COLO668 (cell line): ENCODE data around the gene FAM89A.

Source experiments
- DNase-seq: peaks from one replicate; lab custom pipeline; 2025; ENCODE audit not compliant: unreplicated experiment; lab: John Stamatoyannopoulos, UW

Gene FAM89A

GRCh38 chr1:231040019-231040799 lies at the start of gene FAM89A:
Gene FAM89A (minus strand): TSS chr1:231040254. CDS start chr1:231040211, 43 bp downstream.
- peak; percentile 77 for DNase-seq

- no peak for DNase-seq
These were observed 44.3 kb upstream of the FAM89A start for GRCh38 chr1:231084353-231084752.

GRCh38 chr1:231079163-231079562 lies 39.1 kb upstream of the FAM89A start:
- DNase-seq = no peak

GRCh38 chr1:231078250-231078649 lies 38.2 kb upstream of the FAM89A start:
- no peak for DNase-seq

- DNase-seq = no peak
These were observed 36.7 kb upstream of the FAM89A start for GRCh38 chr1:231076802-231077201.

GRCh38 chr1:231075497-231075896 lies 35.4 kb upstream of the FAM89A start:
- DNase-seq = no peak

- no peak for DNase-seq
These were observed 35.0 kb upstream of the FAM89A start for GRCh38 chr1:231075020-231075419.

GRCh38 chr1:231074046-231074445 lies 34.0 kb upstream of the FAM89A start:
- DNase-seq = no peak

GRCh38 chr1:231073331-231073730 lies 33.3 kb upstream of the FAM89A start:
- no peak for DNase-seq

GRCh38 chr1:231072502-231073094 lies 32.5 kb upstream of the FAM89A start:
- no peak for DNase-seq

GRCh38 chr1:231072041-231072440 lies 32.0 kb upstream of the FAM89A start:
- no peak for DNase-seq

- no peak for DNase-seq
These were observed 30.8 kb upstream of the FAM89A start for GRCh38 chr1:231070758-231071444.

GRCh38 chr1:231069333-231069732 lies 29.3 kb upstream of the FAM89A start:
- no peak for DNase-seq

GRCh38 chr1:231068762-231069161 lies 28.7 kb upstream of the FAM89A start:
- DNase-seq = no peak

GRCh38 chr1:231065510-231066241 lies 25.6 kb upstream of the FAM89A start:
- DNase-seq = no peak

- DNase-seq = no peak
These were observed 24.4 kb upstream of the FAM89A start for GRCh38 chr1:231064418-231064817.

GRCh38 chr1:231063331-231063730 lies 23.3 kb upstream of the FAM89A start:
- no peak for DNase-seq

- no peak for DNase-seq
These were observed 22.6 kb upstream of the FAM89A start for GRCh38 chr1:231062500-231063270.

GRCh38 chr1:231059566-231060193 lies 19.6 kb upstream of the FAM89A start:
- no peak for DNase-seq

- DNase-seq = no peak
These were observed 18.5 kb upstream of the FAM89A start for GRCh38 chr1:231058416-231059109.
